Measurements from ENCODE around the gene ARHGEF12.

GRCh38 chr11:120471131-120471530, 134.9 kb downstream of the ARHGEF12 start:
- TF ChIP-seq CTCF (IDR thresholded peaks at IDR 0.05) (no peak), ZFX (IDR thresholded peaks at IDR 0.05; ENCODE audit: borderline replicate concordance) (no peak)

Data from 22Rv1 (cell line).